ENCODE results near the gene NSG2. TPM values are rescaled to one million over a fixed set of nuclear protein-coding genes. Genes with fewer than 3 reads are reported as not detected.

The NSG2 gene
- total RNA-seq, 1 experiment from 2014 or later: not detected

DNA sequence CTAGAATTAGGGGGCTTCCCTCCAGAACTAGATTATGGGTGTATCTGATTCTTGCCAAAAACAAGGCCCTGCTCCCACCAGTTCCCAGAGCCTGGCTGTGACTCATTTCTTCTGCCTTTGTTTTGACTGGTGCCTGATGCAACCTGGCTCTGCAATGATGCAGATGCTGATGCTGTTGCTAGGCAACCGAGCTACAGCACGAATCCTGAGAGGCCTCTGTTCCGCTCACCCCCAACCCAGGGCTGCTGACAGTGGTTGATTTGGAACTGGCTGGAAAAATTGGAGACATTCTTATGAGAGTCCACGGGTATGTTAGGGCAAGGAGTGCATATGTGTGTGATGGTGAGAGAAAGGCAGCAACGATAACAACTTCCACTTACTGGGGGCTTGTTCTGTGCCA is 100.3 kb downstream of the NSG2 start:
- H3K27ac ChIP-seq (ENCODE audit: insufficient read length, low read depth, low read length): no peak overlapping the region
- H2AFZ ChIP-seq (ENCODE audit: low read length): no peak overlapping the region
- DNase-seq: peak; percentile 32

More for the DNA sequence above, 100.3 kb downstream of the NSG2 start:
- TF ChIP-seq, protein P1, sequence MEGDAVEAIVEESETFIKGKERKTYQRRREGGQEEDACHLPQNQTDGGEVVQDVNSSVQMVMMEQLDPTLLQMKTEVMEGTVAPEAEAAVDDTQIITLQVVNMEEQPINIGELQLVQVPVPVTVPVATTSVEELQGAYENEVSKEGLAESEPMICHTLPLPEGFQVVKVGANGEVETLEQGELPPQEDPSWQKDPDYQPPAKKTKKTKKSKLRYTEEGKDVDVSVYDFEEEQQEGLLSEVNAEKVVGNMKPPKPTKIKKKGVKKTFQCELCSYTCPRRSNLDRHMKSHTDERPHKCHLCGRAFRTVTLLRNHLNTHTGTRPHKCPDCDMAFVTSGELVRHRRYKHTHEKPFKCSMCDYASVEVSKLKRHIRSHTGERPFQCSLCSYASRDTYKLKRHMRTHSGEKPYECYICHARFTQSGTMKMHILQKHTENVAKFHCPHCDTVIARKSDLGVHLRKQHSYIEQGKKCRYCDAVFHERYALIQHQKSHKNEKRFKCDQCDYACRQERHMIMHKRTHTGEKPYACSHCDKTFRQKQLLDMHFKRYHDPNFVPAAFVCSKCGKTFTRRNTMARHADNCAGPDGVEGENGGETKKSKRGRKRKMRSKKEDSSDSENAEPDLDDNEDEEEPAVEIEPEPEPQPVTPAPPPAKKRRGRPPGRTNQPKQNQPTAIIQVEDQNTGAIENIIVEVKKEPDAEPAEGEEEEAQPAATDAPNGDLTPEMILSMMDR (conservative IDR thresholded peaks at IDR 0.05): no peak
- Histone ChIP-seq H4K20me1 (ENCODE audit: control insufficient read depth, insufficient read depth, insufficient read length) (no peaks in the 10 kb centered on the region), H3K14ac (ENCODE audit: insufficient read depth, low read length) (no peak overlapping the region), H2BK5ac (ENCODE audit: insufficient read length, low read length) (no peak overlapping the region), H3K9ac (ENCODE audit: extremely low read depth, insufficient read length, low read length) (no peak overlapping the region), H3K23me2 (ENCODE audit: insufficient read length, low read depth, low read length, poor library complexity, severe bottlenecking) (no peaks in the 10 kb centered on the region), H3T11ph (ENCODE audit: low read length) (no peak overlapping the region), H3K4ac (ENCODE audit: low read depth, low read length) (no peak overlapping the region), H3K4me1 (ENCODE audit: insufficient read depth, low read length) (no peaks in the 10 kb centered on the region), H2BK120ac (ENCODE audit: low read depth, low read length, poor library complexity, severe bottlenecking) (no peak overlapping the region), H3K79me1 (ENCODE audit: insufficient read depth, low read depth, low read length, poor library complexity, severe bottlenecking) (no peaks in the 10 kb centered on the region), H2AK5ac (ENCODE audit: insufficient read length, low read length) (no peak overlapping the region), H3K4me2 (ENCODE audit: insufficient read depth, insufficient read length, low read length) (no peak overlapping the region), H3K27me3 (ENCODE audit: insufficient read depth, low read length) (no peaks in the 10 kb centered on the region), H4K91ac (ENCODE audit: insufficient read length, low read depth, low read length) (no peak overlapping the region), H3K9me3 (ENCODE audit: control insufficient read depth, low read depth, low read length) (no peaks in the 10 kb centered on the region), H3K56ac (ENCODE audit: insufficient read length, low read depth, low read length) (no peak overlapping the region), H4K8ac (replicated peaks; ENCODE audit: insufficient read length, low read depth, low read length) (no peak overlapping the region), H2BK20ac (ENCODE audit: low read depth, low read length, poor library complexity, severe bottlenecking) (no peak overlapping the region), H3K23ac (ENCODE audit: insufficient read length, low read depth, low read length) (no peak overlapping the region), H2BK12ac (ENCODE audit: insufficient read length, low read depth, low read length) (no peak overlapping the region), H2BK15ac (ENCODE audit: low read depth, low read length) (no peak overlapping the region), H4K5ac (ENCODE audit: insufficient read length, low read depth, low read length) (no peak overlapping the region), H3K79me2 (ENCODE audit: insufficient read depth, low read length) (no peaks in the 10 kb centered on the region), H3K18ac (ENCODE audit: insufficient read length, low read depth, low read length) (no peak overlapping the region)
- H3K4me1 Mint-ChIP-seq: peaks cover 0 to 2% of the 10 kb centered on the region in 2 experiments; a peak in 1 of 4 replicates
- H3K4me3 Mint-ChIP-seq: no peak overlapping the region
- peaks cover 34% of the 10 kb centered on the region for H3K27me3 Mint-ChIP-seq (ENCODE audit: low read depth)
- H3K36me3 Mint-ChIP-seq (ENCODE audit: insufficient read depth in 1 of 3, low read depth in 3 of 3): no peaks in the 10 kb centered on the region
- no peak overlapping the region; a peak in 1 of 7 replicates for H3K27ac Mint-ChIP-seq
- no peaks in the 10 kb centered on the region for H3K9me3 Mint-ChIP-seq
- WGBS (ENCODE audit: extremely low coverage, insufficient read length, low lambda C conversion rate): no CpG with 5 or more reads among the region's 5 CpGs
